Transverse colon (tissue), 4 donors: ENCODE results near the gene HNRNPU. TPM values are rescaled to one million over a fixed set of nuclear protein-coding genes. Genes with fewer than 3 reads are reported as not detected.

Experiments
- DNase-seq: peaks from one replicate; pipeline ENCODE4 v3.0.0-alpha.2; 2019
- H3K27ac ChIP-seq, 4 donors: fragments of 200-600 bp; sonication (generic); 2 replicates each; pipeline ENCODE4 v1.5.1; 2016 to 2018; ENCODE audit warnings: inconsistent platforms in 4 of 4
- H3K27me3 ChIP-seq: fragments of 200-600 bp; sonication (generic); 2 replicates; pipeline ENCODE4 v1.5.1; 2017; ENCODE audit warnings: inconsistent platforms
- H3K36me3 ChIP-seq, 4 donors: fragments of 200-600 bp; sonication (generic); 2 replicates each; pipeline ENCODE4 v1.5.1; 2017 to 2019; ENCODE audit warnings: inconsistent platforms in 4 of 4
- H3K4me1 ChIP-seq, 4 donors: fragments of 200-600 bp; sonication (generic); 2 replicates each; pipeline ENCODE4 v1.5.1; 2017 to 2020; ENCODE audit warnings: inconsistent platforms in 4 of 4
- H3K4me3 ChIP-seq, 4 donors: fragments of 200-600 bp; sonication (generic); 1 replicate in 1 of 4; 2 replicates in 3 of 4; pipeline versions ENCODE4 v1.5.1 to v1.6.1; 2017 to 2019; ENCODE audit warnings: inconsistent platforms in 4 of 4
- H3K9me3 ChIP-seq, 2 donors: fragments of 200-600 bp; sonication (generic); 2 replicates each; pipeline ENCODE4 v1.5.1; 2017 to 2019; ENCODE audit warnings: inconsistent platforms in 2 of 2
- CTCF ChIP-seq, 5 experiments: fragments of 200-600 bp in 3 of 5; fragments of 450-650 bp in 2 of 5; sonication (generic) in 3 of 5; IDR thresholded peaks; 1 replicate in 2 of 5; 2 replicates in 3 of 5; pipeline ENCODE4 v1.5.1; 2016 to 2017; ENCODE audit warnings: antibody characterized with exemption in 5 of 5, inconsistent platforms in 3 of 5, mild to moderate bottlenecking in 2 of 5, moderate library complexity in 1 of 5
- EP300 ChIP-seq: sonication (generic); formaldehyde crosslinking; IDR thresholded peaks from one replicate; pipeline ENCODE4 v1.6.1; 2017; ENCODE audit warnings: antibody characterized with exemption, low read depth
- POLR2A ChIP-seq: fragments of 450-650 bp; IDR thresholded peaks from one replicate; pipeline ENCODE4 v1.6.1; 2016; ENCODE audit warnings: antibody characterized with exemption, mild to moderate bottlenecking, moderate library complexity
- POLR2AphosphoS5 ChIP-seq, 3 donors: sonication (generic); formaldehyde crosslinking; IDR thresholded peaks; one replicate each; pipeline ENCODE4 v1.6.1; 2016; ENCODE audit warnings: antibody characterized with exemption in 3 of 3
- WGBS, 2 donors: methylation state at CpG; one replicate each; pipeline ENCODE4 v1.1.5; 2018; ENCODE audit warnings: low coverage in 1 of 2; 5-methylcytosine and 5-hydroxymethylcytosine counted together
- in situ Hi-C, 4 donors: fragments of 200-750 bp; cut with MboI; loops; one replicate each; pipeline versions ENCODE4 v1.15.0 to v1.15.1; 2017; ENCODE audit warnings: low sequenced_read_pairs in 3 of 4, low pct_ligation_motif_present in 1 of 4, low pct_unique_long_range_greater_than_20kb in 1 of 4
- intact Hi-C: fragments of 100-400 bp; cut with DNase I; formaldehyde crosslinking; loops from one replicate; pipeline ENCODE4 v1.15.1; 2023; ENCODE audit warnings: low total_unique reads
- total RNA-seq, 4 donors: library from RNA; depleted of rRNA; stranded (reverse); fragments of >200 nt; gene quantifications; one replicate each; pipeline ENCODE4 v1.1.0, GENCODE V29; 2016

HNRNPU gene
- total RNA-seq, 4 donors from 2014 or later = 223 to 364 (median 237) TPM

DNA sequence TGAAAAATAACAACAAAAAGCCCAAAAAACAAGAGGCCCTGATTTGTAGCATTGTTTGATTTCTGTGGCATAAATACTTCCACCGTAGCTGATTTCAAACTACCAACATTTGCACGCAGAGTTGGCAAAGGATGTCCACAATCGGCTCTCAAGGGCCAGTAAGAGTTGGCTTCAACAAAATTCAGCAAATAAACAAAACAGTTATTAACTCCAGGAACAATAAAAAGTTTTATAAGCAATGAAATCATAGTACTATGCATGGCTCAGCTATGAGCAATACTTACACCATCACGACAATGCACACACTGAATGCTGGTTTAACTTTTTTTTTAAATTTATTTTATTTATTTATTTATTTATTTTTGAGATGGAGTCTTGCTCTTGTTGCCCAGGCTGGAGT, 37.6 kb downstream of the HNRNPU start:
- Histone ChIP-seq H3K27ac (no peak overlapping the region), H3K9me3 (no peaks in the 10 kb centered on the region), H3K4me3 (no peak overlapping the region), H3K36me3 (no peaks in the 10 kb centered on the region), H3K4me1 (no peaks in the 10 kb centered on the region), H3K27me3 (no peaks in the 10 kb centered on the region)
- intact Hi-C loops = no loop called here
- TF ChIP-seq EP300 (no peak), POLR2A (no peak), POLR2AphosphoS5 (IDR thresholded peaks at IDR 0.05) (no peak), CTCF (IDR thresholded peaks at IDR 0.05) (no peak)
- in situ Hi-C loops = no loop called here
- 56 to 69% methylated on average over 4 of the region's 4 CpGs for WGBS, 2 donors
- DNase-seq = no peak

GRCh38 chr1:244822878-244823277, 41.5 kb downstream of the HNRNPU start:
- Histone ChIP-seq H3K27ac (no peak overlapping the region), H3K4me3 (no peak overlapping the region), H3K4me1 (no peaks in the 10 kb centered on the region), H3K27me3 (no peaks in the 10 kb centered on the region), H3K9me3 (no peaks in the 10 kb centered on the region), H3K36me3 (no peaks in the 10 kb centered on the region)
- in situ Hi-C loops = no loop called here
- DNase-seq = no peak
- no peak for TF ChIP-seq POLR2AphosphoS5 (IDR thresholded peaks at IDR 0.05)
- TF ChIP-seq EP300 = no peak
- no peak for TF ChIP-seq CTCF (IDR thresholded peaks at IDR 0.05)
- TF ChIP-seq POLR2A = no peak
- intact Hi-C loops = no loop called here
- 82 to 90% methylated on average over 5 to 11 of the region's 11 CpGs for WGBS, 2 donors

GRCh38 chr1:244821134-244821533, 43.2 kb downstream of the HNRNPU start:
- Histone ChIP-seq H3K4me1 (no peaks in the 10 kb centered on the region), H3K4me3 (no peak overlapping the region), H3K27ac (no peak overlapping the region), H3K27me3 (no peaks in the 10 kb centered on the region), H3K36me3 (no peaks in the 10 kb centered on the region), H3K9me3 (no peaks in the 10 kb centered on the region)
- in situ Hi-C loops = no loop called here
- TF ChIP-seq EP300 (no peak), CTCF (IDR thresholded peaks at IDR 0.05) (no peak), POLR2A (no peak)
- 40 to 77% methylated on average over 1 to 3 of the region's 3 CpGs for WGBS, 2 donors
- intact Hi-C loops = no loop called here
- no peak for DNase-seq

DNA sequence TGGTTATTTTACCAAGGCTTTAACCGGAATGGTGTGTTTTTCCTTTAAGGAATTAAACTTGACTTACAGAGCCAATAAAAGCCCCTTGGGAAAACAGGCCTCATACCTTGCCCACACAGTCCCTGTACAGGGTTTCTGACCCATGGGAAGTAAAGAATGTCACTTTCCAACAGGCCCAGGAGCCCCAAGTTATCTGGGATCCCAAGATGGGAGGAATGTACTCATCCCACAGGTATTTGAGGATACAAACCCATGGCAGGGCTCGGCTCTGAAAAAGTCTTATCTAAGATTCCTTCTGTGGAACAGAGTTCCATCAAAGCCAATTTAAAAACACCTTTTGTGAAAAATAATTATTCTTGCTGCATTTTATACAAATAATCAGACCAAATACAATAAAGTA, 44.2 kb downstream of the HNRNPU start:
- H3K4me3 ChIP-seq = no peak overlapping the region
- no peaks in the 10 kb centered on the region for H3K27me3 ChIP-seq
- no peaks in the 10 kb centered on the region for H3K9me3 ChIP-seq
- H3K27ac ChIP-seq = no peak overlapping the region
- H3K36me3 ChIP-seq = no peaks in the 10 kb centered on the region
- intact Hi-C loops = no loop called here
- DNase-seq = no peak
- no peaks in the 10 kb centered on the region for H3K4me1 ChIP-seq
- in situ Hi-C loops = no loop called here
- WGBS, 2 donors = 96 to 100% methylated on average over 1 to 2 of the region's 2 CpGs
- no peak for TF ChIP-seq EP300

GRCh38 chr1:244817415-244817894, 46.9 kb downstream of the HNRNPU start:
- TF ChIP-seq POLR2A (no peak), EP300 (no peak), CTCF (IDR thresholded peaks at IDR 0.05) (no peak)
- no peaks in the 10 kb centered on the region for H3K4me1 ChIP-seq
- in situ Hi-C loops = no loop called here
- no peak overlapping the region for H3K27ac ChIP-seq
- H3K9me3 ChIP-seq = no peaks in the 10 kb centered on the region
- 76 to 77% methylated on average over 11 to 12 of the region's 12 CpGs for WGBS, 2 donors
- H3K4me3 ChIP-seq = no peak overlapping the region
- DNase-seq = no peak
- intact Hi-C loops = no loop called here
- no peaks in the 10 kb centered on the region for H3K36me3 ChIP-seq
- H3K27me3 ChIP-seq = peaks cover 4% of the 10 kb centered on the region
